Transverse colon (tissue), 4 donors: ENCODE results near the gene PTDSS2. TPM values are rescaled to one million over a fixed set of nuclear protein-coding genes. Genes with fewer than 3 reads are reported as not detected.
A peak's percentile ranks its signal among the peaks of the same experiment; 100 is the strongest.

Experiments used
- DNase-seq: peaks from one replicate; pipeline ENCODE4 v3.0.0-alpha.2; 2019
- H3K27ac ChIP-seq, 4 donors: fragments of 200-600 bp; sonication (generic); 2 replicates each; pipeline ENCODE4 v1.5.1; 2016 to 2018; ENCODE audit warnings: inconsistent platforms in 4 of 4
- H3K27me3 ChIP-seq: fragments of 200-600 bp; sonication (generic); 2 replicates; pipeline ENCODE4 v1.5.1; 2017; ENCODE audit warnings: inconsistent platforms
- H3K36me3 ChIP-seq, 4 donors: fragments of 200-600 bp; sonication (generic); 2 replicates each; pipeline ENCODE4 v1.5.1; 2017 to 2019; ENCODE audit warnings: inconsistent platforms in 4 of 4
- H3K4me1 ChIP-seq, 4 donors: fragments of 200-600 bp; sonication (generic); 2 replicates each; pipeline ENCODE4 v1.5.1; 2017 to 2020; ENCODE audit warnings: inconsistent platforms in 4 of 4
- H3K4me3 ChIP-seq, 4 donors: fragments of 200-600 bp; sonication (generic); 1 replicate in 1 of 4; 2 replicates in 3 of 4; pipeline versions ENCODE4 v1.5.1 to v1.6.1; 2017 to 2019; ENCODE audit warnings: inconsistent platforms in 4 of 4
- H3K9me3 ChIP-seq, 2 donors: fragments of 200-600 bp; sonication (generic); 2 replicates each; pipeline ENCODE4 v1.5.1; 2017 to 2019; ENCODE audit warnings: inconsistent platforms in 2 of 2
- CTCF ChIP-seq, 5 experiments: fragments of 200-600 bp in 3 of 5; fragments of 450-650 bp in 2 of 5; sonication (generic) in 3 of 5; IDR thresholded peaks; 1 replicate in 2 of 5; 2 replicates in 3 of 5; pipeline ENCODE4 v1.5.1; 2016 to 2017; ENCODE audit warnings: antibody characterized with exemption in 5 of 5, inconsistent platforms in 3 of 5, mild to moderate bottlenecking in 2 of 5, moderate library complexity in 1 of 5
- EP300 ChIP-seq: sonication (generic); formaldehyde crosslinking; IDR thresholded peaks from one replicate; pipeline ENCODE4 v1.6.1; 2017; ENCODE audit warnings: antibody characterized with exemption, low read depth
- POLR2A ChIP-seq: fragments of 450-650 bp; IDR thresholded peaks from one replicate; pipeline ENCODE4 v1.6.1; 2016; ENCODE audit warnings: antibody characterized with exemption, mild to moderate bottlenecking, moderate library complexity
- POLR2AphosphoS5 ChIP-seq, 3 donors: sonication (generic); formaldehyde crosslinking; IDR thresholded peaks; one replicate each; pipeline ENCODE4 v1.6.1; 2016; ENCODE audit warnings: antibody characterized with exemption in 3 of 3
- WGBS, 2 donors: methylation state at CpG; one replicate each; pipeline ENCODE4 v1.1.5; 2018; ENCODE audit warnings: low coverage in 1 of 2; 5-methylcytosine and 5-hydroxymethylcytosine counted together
- in situ Hi-C, 4 donors: fragments of 200-750 bp; cut with MboI; loops; one replicate each; pipeline versions ENCODE4 v1.15.0 to v1.15.1; 2017; ENCODE audit warnings: low sequenced_read_pairs in 3 of 4, low pct_ligation_motif_present in 1 of 4, low pct_unique_long_range_greater_than_20kb in 1 of 4
- intact Hi-C: fragments of 100-400 bp; cut with DNase I; formaldehyde crosslinking; loops from one replicate; pipeline ENCODE4 v1.15.1; 2023; ENCODE audit warnings: low total_unique reads
- total RNA-seq, 4 donors: library from RNA; depleted of rRNA; stranded (reverse); fragments of >200 nt; gene quantifications; one replicate each; pipeline ENCODE4 v1.1.0, GENCODE V29; 2016

PTDSS2 gene
- total RNA-seq, 4 donors from 2014 or later, result 28.5 to 264 (median 76.0) TPM

DNA sequence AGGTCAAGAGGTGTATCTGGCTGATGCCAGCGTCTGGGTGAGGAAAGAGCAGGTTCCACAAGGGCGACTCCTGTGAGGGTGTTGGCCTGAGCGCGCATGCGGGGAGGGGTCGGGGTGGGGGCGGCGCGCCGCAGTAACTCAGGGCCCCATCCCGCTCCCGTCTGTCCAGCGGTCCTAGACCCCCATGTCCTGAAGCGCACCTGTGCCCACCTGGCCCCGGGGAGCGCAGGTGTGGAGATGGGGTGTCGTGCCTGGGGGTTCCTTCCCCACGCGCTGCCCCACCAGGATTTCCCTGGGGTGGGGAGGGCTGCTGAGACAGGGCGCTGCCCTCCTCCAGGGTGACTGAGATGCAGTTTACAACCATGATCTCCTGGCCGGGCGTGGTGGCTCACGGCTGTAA, 36.1 kb downstream of the PTDSS2 start:
- in situ Hi-C loops, result no loop called here
- TF ChIP-seq CTCF (IDR thresholded peaks at IDR 0.05) (no peak), POLR2A (no peak), EP300 (no peak), POLR2AphosphoS5 (IDR thresholded peaks at IDR 0.05) (no peak)
- Histone ChIP-seq H3K9me3 (no peaks in the 10 kb centered on the region), H3K27me3 (no peaks in the 10 kb centered on the region), H3K4me1 (peaks cover 0 to 5% (median 4%) of the 10 kb centered on the region in 4 donors), H3K4me3 (no peak overlapping the region), H3K36me3 (no peaks in the 10 kb centered on the region), H3K27ac (no peak overlapping the region)
- WGBS, 2 donors, result 54 to 86% methylated on average over 3 of the region's 23 CpGs
- intact Hi-C loops, result no loop called here
- no peak for DNase-seq

DNA sequence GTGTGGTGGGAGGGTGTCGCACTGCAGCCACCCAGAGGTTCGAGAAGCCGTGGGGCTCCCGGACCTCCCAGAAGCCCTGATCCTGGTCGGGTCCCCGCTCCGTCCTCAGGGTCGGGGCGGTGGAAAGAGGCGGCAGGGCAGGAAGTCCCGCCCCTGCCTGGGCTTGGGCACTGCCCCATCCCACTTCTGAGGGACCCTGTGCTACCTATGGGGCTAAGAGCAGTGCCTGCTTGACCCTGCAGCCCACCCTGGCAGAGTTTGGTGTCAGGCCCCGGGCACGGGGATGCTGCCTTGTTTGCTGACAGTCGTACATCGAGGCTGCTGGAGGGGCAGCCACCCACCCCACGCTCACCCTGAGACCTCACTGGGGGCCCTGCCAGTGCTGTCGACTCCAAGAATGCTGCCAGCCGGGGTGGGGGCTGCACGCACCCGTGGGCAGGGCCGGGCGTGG, 37.5 kb downstream of the PTDSS2 start:
- Histone ChIP-seq H3K36me3 (no peaks in the 10 kb centered on the region), H3K27me3 (no peaks in the 10 kb centered on the region), H3K4me3 (no peak overlapping the region), H3K27ac (no peak overlapping the region), H3K9me3 (no peaks in the 10 kb centered on the region), H3K4me1 (peaks cover 0 to 5% (median 4%) of the 10 kb centered on the region in 4 donors)
- in situ Hi-C loops (no loop called here), intact Hi-C loops (no loop called here)
- TF ChIP-seq POLR2A (no peak), POLR2AphosphoS5 (IDR thresholded peaks at IDR 0.05) (no peak), CTCF (IDR thresholded peaks at IDR 0.05) (no peak), EP300 (no peak)
- 95% methylated on average over 19 of the region's 22 CpGs; no CpG with 5 or more reads in 1 of the 2 donors for WGBS, 2 donors
- DNase-seq, result no peak

DNA sequence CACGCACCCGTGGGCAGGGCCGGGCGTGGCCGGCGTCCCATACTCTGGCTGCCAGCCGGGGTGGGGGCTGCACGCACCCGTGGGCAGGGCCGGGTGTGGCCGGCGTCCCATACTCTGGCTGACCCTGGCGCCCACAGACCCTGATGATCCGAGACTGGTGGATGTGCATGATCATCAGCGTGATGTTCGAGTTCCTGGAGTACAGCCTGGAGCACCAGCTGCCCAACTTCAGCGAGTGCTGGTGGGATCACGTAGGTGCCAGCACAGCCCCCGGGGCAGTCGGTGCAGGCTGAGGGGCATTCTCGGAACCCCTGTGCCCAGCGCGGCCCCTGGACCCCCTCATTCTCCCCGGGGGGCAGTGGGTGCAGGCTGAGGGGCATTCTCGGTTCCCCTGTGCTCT, 38.0 kb downstream of the PTDSS2 start:
- intact Hi-C loops (no loop called here), in situ Hi-C loops (no loop called here)
- Histone ChIP-seq H3K4me1 (peaks cover 0 to 5% (median 4%) of the 10 kb centered on the region in 4 donors), H3K9me3 (no peaks in the 10 kb centered on the region), H3K36me3 (no peaks in the 10 kb centered on the region), H3K27me3 (no peaks in the 10 kb centered on the region), H3K27ac (no peak overlapping the region), H3K4me3 (no peak overlapping the region)
- WGBS, 2 donors, result 79% methylated on average over 23 of the region's 25 CpGs; no CpG with 5 or more reads in 1 of the 2 donors
- TF ChIP-seq POLR2A (no peak), POLR2AphosphoS5 (IDR thresholded peaks at IDR 0.05) (no peak), EP300 (no peak), CTCF (IDR thresholded peaks at IDR 0.05) (no peak)
- DNase-seq, result no peak

DNA sequence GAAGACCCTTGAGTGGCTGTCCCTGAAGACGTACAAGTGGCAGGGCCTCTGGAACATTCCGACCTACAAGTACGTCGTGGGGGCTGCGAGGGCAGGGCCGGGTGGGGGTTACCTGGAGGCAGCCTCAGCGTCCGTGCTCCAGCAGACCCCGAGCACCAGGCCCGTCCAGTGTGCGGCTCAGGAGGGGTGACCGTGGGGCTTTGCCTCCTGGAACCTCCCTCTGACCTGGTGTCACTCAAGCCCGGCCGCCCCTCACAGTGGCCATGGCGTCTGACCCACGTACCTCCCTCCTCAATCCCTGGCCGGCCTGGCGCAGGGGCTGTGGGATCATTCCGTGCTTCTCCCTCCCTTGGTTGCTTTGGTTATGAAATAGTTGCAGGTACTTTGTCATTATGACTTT, 38.5 kb downstream of the PTDSS2 start:
- no peak for DNase-seq
- intact Hi-C loops (no loop called here), in situ Hi-C loops (no loop called here)
- no peaks in the 10 kb centered on the region for H3K9me3 ChIP-seq
- H3K4me3 ChIP-seq, result no peak overlapping the region
- peaks cover 0 to 5% (median 4%) of the 10 kb centered on the region in 4 donors for H3K4me1 ChIP-seq
- no peaks in the 10 kb centered on the region for H3K27me3 ChIP-seq
- 95% methylated on average over 13 of the region's 19 CpGs; no CpG with 5 or more reads in 1 of the 2 donors for WGBS, 2 donors
- H3K27ac ChIP-seq, result peak overlapping the region in 1 of 4 donors; percentile 14
- TF ChIP-seq EP300 (no peak), CTCF (IDR thresholded peaks at IDR 0.05) (no peak), POLR2AphosphoS5 (IDR thresholded peaks at IDR 0.05) (no peak)
- no peaks in the 10 kb centered on the region for H3K36me3 ChIP-seq
